Measurements from ENCODE around the gene ZNF71. TPM values are rescaled to one million over a fixed set of nuclear protein-coding genes. Genes with fewer than 3 reads are reported as not detected.

The ZNF71 gene
- polyA plus RNA-seq, 10 donors: 6.3 to 8.3 (median 7.2) TPM

Other genes starting within 250 kb of the ZNF71 start
- gene ZNF582, start 201.8 kb upstream of the ZNF71 start, polyA plus RNA-seq (ENCODE audit: insufficient read length in 10 of 10): 1 to 10 TPM; 3.6 to 6.5 (median 5.2) TPM
- 10 to 100 TPM in 1 of 10 donors, 1 to 10 TPM in 9; 6.2 to 10.5 (median 7.3) TPM for gene ZNF583, start 191.0 kb upstream of the ZNF71 start, polyA plus RNA-seq (ENCODE audit: insufficient read length in 10 of 10)
- gene ZNF667, start 118.0 kb upstream of the ZNF71 start, polyA plus RNA-seq (ENCODE audit: insufficient read length in 10 of 10): 10 to 100 TPM in 6 of 10 donors, 1 to 10 TPM in 4; 6.6 to 16.7 (median 11.1) TPM
- 10 to 100 TPM in 7 of 10 donors, 1 to 10 TPM in 3; 8.0 to 23.6 (median 13.0) TPM for gene ZNF471, start 87.4 kb upstream of the ZNF71 start, polyA plus RNA-seq (ENCODE audit: insufficient read length in 10 of 10)
- gene ZFP28, start 56.4 kb upstream of the ZNF71 start, polyA plus RNA-seq (ENCODE audit: insufficient read length in 10 of 10): 10 to 100 TPM in 5 of 10 donors, 1 to 10 TPM in 5; 7.4 to 13.5 (median 10.6) TPM
- gene ZNF470, start 27.8 kb upstream of the ZNF71 start, polyA plus RNA-seq (ENCODE audit: insufficient read length in 10 of 10): 1 to 10 TPM; 3.0 to 6.9 (median 5.1) TPM
- 1 to 10 TPM in 9 of 10 donors, under 1 TPM in 1; 0.82 to 2.7 (median 1.4) TPM for gene SMIM17, start 47.9 kb downstream of the ZNF71 start, polyA plus RNA-seq (ENCODE audit: insufficient read length in 10 of 10)
- 1 to 10 TPM; 2.3 to 4.6 (median 3.3) TPM for gene ZNF835, start 76.5 kb downstream of the ZNF71 start, polyA plus RNA-seq (ENCODE audit: insufficient read length in 10 of 10)
- gene PEG3, start 245.4 kb downstream of the ZNF71 start, polyA plus RNA-seq (ENCODE audit: insufficient read length in 10 of 10): 100 to 1,000 TPM; 162 to 352 (median 232) TPM
- 1 to 10 TPM; 1.1 to 5.5 (median 2.4) TPM for gene ZIM2, start 245.4 kb downstream of the ZNF71 start, polyA plus RNA-seq (ENCODE audit: insufficient read length in 10 of 10)

Data from muscle of back (tissue), 10 donors.